Right lobe of liver (tissue), 6 donors: Measurements from ENCODE around the gene GLE1. TPM values are rescaled to one million over a fixed set of nuclear protein-coding genes. Genes with fewer than 3 reads are reported as not detected.
A peak's percentile ranks its signal among the peaks of the same experiment; 100 is the strongest.
"Not testable (repeated sequence)": the region's sequence is repeated elsewhere in the genome, so short reads cannot be mapped to it uniquely, and the experiment has no call there.

Experiments
- ATAC-seq, 4 donors: fragments of 200-7000 bp; cut with Tn5 transposase; one replicate each; pipeline ENCODE4 v1.9.1; 2020; ENCODE audit warnings: mild to moderate bottlenecking in 4 of 4, moderate library complexity in 4 of 4
- DNase-seq, 3 donors: peaks; one replicate each; pipeline ENCODE4 v3.0.0-alpha.2; 2020
- H3K27ac ChIP-seq, 3 donors: fragments of 200-600 bp; one replicate each; pipeline ENCODE4 v1.8.0; 2022
- H3K27me3 ChIP-seq, 2 donors: fragments of 200-600 bp; one replicate each; pipeline ENCODE4 v1.8.0; 2022
- H3K36me3 ChIP-seq, 4 donors: fragments of 200-600 bp; sonication (generic) in 1 of 4; one replicate each; pipeline versions ENCODE4 v1.5.1 to v1.8.0; 2017 to 2022; ENCODE audit warnings: control low read depth in 1 of 4
- H3K4me1 ChIP-seq, 4 donors: fragments of 200-600 bp; sonication (generic) in 1 of 4; one replicate each; pipeline versions ENCODE4 v1.5.1 to v1.8.0; 2017 to 2022; ENCODE audit warnings: control low read depth in 1 of 4
- H3K4me3 ChIP-seq, 3 donors: fragments of 200-600 bp; one replicate each; pipeline ENCODE4 v1.8.0; 2022
- H3K9me3 ChIP-seq, 4 donors: fragments of 200-600 bp; sonication (generic) in 1 of 4; one replicate each; pipeline versions ENCODE4 v1.5.1 to v1.8.0; 2017 to 2022; ENCODE audit warnings: control low read depth in 1 of 4
- POLR2A ChIP-seq: fragments of 450-650 bp; IDR thresholded peaks from one replicate; pipeline ENCODE4 v1.6.1; 2017; ENCODE audit warnings: antibody characterized with exemption, mild to moderate bottlenecking
- WGBS: methylation state at CpG from one replicate; pipeline ENCODE4 v1.1.6; 2018; ENCODE audit warnings: low coverage, low lambda C conversion rate; ENCODE audit not compliant: insufficient coverage; ENCODE audit errors: missing lambda C conversion rate; 5-methylcytosine and 5-hydroxymethylcytosine counted together
- intact Hi-C, 2 donors: fragments of 100-400 bp; cut with DNase I; formaldehyde crosslinking; loops; one replicate each; pipeline versions ENCODE4 v1.11.2 to v1.14.1; 2022
- total RNA-seq, 6 experiments: library from RNA; depleted of rRNA in 2 of 6; stranded (reverse); fragments of >200 nt in 2 of 6; fragmentation: NEBNext Ultra II Directional in 3 of 6; extraction: Animal tissue kit (Norgen Biotek cat#: 25700) in 3 of 6; gene quantifications; one replicate each; pipeline versions ENCODE4 v1.1.0 to v1.2.4, GENCODE V29; 2016 to 2023
- TF ChIP-seq, protein P1 (sequence below), 4 donors: fragments of 200-600 bp in 3 of 4; fragments of 450-650 bp in 1 of 4; IDR thresholded peaks; one replicate each; pipeline versions ENCODE4 v1.5.1 to v1.8.0; 2016 to 2022; ENCODE audit warnings: antibody characterized with exemption in 4 of 4, mild to moderate bottlenecking in 2 of 4
- donor health status: DM: no; HTN: yes; CAD: no.
- donor health status: DM: no; HTN: no; CAD: no.
- donor health status: DM: no; HTN: no; CAD: no.
- donor health status: DM: no; HTN: yes; CAD: no.
- donor health status: DM: no; HTN: yes; CAD: no.

The GLE1 gene
- total RNA-seq, 6 experiments from 2014 or later: 10.5 to 15.9 (median 13.2) TPM

DNA sequence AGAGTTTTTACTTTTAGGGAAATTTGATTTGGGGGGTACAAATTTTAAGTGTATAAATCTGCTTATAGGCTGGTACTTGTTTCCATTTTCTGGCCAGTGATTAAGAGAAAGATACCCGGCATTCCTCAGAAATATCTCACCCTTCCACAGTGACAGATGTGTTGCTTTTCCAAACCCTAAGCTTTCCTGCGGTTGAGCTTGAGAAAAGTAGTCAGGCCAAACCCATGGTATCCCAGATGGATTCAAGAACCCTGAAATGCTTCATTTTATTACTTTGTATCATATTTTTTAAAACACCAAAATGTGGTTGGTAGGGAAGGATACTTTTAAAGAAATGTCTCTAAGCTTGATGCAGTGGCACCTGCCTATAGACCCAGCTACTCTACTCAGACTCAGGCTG is 71.4 kb downstream of the GLE1 start:
- Histone ChIP-seq H3K27me3 (no peaks in the 10 kb centered on the region), H3K36me3 (peaks cover 0 to 77% (median 50%) of the 10 kb centered on the region in 4 donors), H3K4me3 (no peak overlapping the region), H3K9me3 (no peaks in the 10 kb centered on the region), H3K4me1 (peaks cover 0 to 45% (median 10%) of the 10 kb centered on the region in 4 donors), H3K27ac (peak overlapping the region in 1 of 3 donors; percentile 10)
- ATAC-seq: no peak
- intact Hi-C loops: no loop called here
- DNase-seq: no peak
- WGBS: 90% methylated on average over 2 of the region's 2 CpGs
- TF ChIP-seq POLR2A: no peak
- TF ChIP-seq, protein P1, sequence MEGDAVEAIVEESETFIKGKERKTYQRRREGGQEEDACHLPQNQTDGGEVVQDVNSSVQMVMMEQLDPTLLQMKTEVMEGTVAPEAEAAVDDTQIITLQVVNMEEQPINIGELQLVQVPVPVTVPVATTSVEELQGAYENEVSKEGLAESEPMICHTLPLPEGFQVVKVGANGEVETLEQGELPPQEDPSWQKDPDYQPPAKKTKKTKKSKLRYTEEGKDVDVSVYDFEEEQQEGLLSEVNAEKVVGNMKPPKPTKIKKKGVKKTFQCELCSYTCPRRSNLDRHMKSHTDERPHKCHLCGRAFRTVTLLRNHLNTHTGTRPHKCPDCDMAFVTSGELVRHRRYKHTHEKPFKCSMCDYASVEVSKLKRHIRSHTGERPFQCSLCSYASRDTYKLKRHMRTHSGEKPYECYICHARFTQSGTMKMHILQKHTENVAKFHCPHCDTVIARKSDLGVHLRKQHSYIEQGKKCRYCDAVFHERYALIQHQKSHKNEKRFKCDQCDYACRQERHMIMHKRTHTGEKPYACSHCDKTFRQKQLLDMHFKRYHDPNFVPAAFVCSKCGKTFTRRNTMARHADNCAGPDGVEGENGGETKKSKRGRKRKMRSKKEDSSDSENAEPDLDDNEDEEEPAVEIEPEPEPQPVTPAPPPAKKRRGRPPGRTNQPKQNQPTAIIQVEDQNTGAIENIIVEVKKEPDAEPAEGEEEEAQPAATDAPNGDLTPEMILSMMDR (IDR thresholded peaks at IDR 0.05): no peak

DNA sequence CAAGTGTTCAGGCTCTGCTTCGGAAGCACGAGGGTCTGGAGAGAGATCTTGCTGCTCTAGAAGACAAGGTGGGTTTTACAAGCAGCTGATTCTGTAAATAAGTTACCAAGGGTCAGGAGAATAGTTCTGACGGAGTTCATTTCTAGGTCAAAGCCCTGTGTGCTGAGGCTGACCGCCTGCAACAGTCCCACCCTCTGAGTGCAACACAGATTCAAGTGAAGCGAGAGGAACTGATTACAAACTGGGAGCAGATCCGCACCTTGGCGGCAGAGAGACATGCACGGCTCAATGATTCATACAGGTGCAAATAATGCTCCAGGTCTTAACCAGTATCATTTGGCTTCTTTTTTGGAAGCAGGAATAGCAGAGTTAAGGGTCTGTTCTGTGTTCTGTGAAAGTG is 72.7 kb downstream of the GLE1 start:
- H3K27ac ChIP-seq: peak overlapping the region in 2 of 3 donors; percentile 29 to 72
- DNase-seq: peak; percentile 54 to 74 (median 69)
- no peak for TF ChIP-seq POLR2A
- TF ChIP-seq, protein P1 (IDR thresholded peaks at IDR 0.05): no peak
- intact Hi-C loops: no loop called here
- H3K4me1 ChIP-seq: peaks cover 0 to 45% (median 10%) of the 10 kb centered on the region in 4 donors
- no peaks in the 10 kb centered on the region for H3K27me3 ChIP-seq
- no peak overlapping the region for H3K4me3 ChIP-seq
- H3K9me3 ChIP-seq: no peaks in the 10 kb centered on the region
- WGBS: 44% methylated on average over 6 of the region's 8 CpGs
- peak; percentile 89 to 92 (median 90) for ATAC-seq
- peaks cover 8 to 83% (median 60%) of the 10 kb centered on the region in 4 donors for H3K36me3 ChIP-seq

DNA sequence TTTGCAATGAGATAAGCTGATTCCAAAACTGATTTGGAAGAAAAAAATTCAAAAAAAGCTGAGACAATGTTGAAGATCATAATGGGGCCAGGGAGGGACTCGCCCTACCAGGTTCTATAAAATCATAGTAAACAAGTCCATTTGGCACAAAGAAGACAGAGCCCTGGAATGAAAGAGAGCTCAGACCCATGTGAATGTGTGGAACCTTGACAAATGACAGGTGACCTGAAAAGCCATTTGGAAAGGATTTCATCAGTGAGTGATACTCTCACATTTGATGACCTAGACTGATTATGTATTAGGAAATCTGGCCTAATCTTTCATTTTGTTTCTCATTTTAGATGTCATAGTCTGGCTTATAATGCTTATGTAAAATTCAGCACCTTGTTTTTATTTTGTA is 74.7 kb downstream of the GLE1 start:
- Histone ChIP-seq H3K36me3 (peaks cover 16 to 95% (median 73%) of the 10 kb centered on the region in 4 donors), H3K27me3 (no peaks in the 10 kb centered on the region), H3K27ac (peak overlapping the region in 2 of 3 donors; percentile 35 to 65), H3K4me1 (peaks cover 0 to 45% (median 10%) of the 10 kb centered on the region in 4 donors), H3K9me3 (no peaks in the 10 kb centered on the region), H3K4me3 (no peak overlapping the region)
- TF ChIP-seq, protein P1 (IDR thresholded peaks at IDR 0.05): no peak
- TF ChIP-seq POLR2A: no peak
- DNase-seq (no peak), ATAC-seq (peak in 3 of 4 donors; percentile 10 to 61 (median 51))
- intact Hi-C loops: no loop called here
- WGBS: 50% methylated on average over 1 of the region's 1 CpG

DNA sequence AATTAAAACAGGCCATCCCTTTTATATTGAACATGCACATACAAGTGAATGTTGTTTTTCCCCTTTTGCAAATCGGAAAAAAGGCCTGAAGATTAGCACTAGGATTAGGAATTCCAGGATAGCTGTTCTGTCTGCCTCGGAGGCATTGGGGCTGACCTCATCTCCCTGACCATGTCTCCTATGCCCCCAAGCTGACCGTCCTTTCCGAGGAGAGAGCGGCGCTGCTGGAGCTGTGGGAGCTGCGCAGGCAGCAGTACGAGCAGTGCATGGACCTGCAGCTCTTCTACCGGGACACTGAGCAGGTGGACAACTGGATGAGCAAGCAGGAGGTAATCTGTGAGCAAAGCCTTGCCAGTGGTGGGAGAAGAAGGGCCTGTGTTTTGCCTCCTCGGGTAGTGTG is 76.2 kb downstream of the GLE1 start:
- Histone ChIP-seq H3K36me3 (peaks cover 16 to 96% (median 74%) of the 10 kb centered on the region in 4 donors), H3K9me3 (no peaks in the 10 kb centered on the region), H3K27ac (no peak overlapping the region), H3K27me3 (no peaks in the 10 kb centered on the region), H3K4me3 (no peak overlapping the region), H3K4me1 (peaks cover 0 to 41% (median 9%) of the 10 kb centered on the region in 4 donors)
- no peak for TF ChIP-seq POLR2A
- TF ChIP-seq, protein P1 (IDR thresholded peaks at IDR 0.05): no peak
- intact Hi-C loops: loop anchor here in 1 of 2 donors (10.0 kb wide), 1 partner anchor 56 kb away; no protein-coding TSS in a partner anchor
- no peak for ATAC-seq
- DNase-seq: no peak
- WGBS: 81% methylated on average over 9 of the region's 10 CpGs

DNA sequence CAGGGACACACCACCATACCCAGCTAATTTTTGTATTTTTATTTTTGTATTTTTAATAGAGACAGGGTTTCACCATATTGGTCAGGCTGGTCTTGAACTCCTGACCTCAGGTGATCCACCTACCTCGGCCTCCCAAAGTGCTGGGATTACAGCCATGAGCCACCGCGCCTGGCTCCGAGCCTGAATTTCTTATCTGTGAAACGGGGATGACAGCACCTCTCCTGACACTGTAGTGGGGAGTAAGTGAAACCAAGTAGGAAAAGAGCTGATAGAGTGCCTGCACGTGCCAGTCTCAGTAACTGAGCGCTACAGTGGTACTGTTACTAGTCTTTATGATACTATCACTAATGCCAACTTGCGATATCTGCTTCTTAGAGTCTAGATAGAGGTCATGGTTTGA is 80.6 kb downstream of the GLE1 start:
- WGBS: 43% methylated on average over 8 of the region's 8 CpGs
- H3K36me3 ChIP-seq: peaks cover 16 to 91% (median 64%) of the 10 kb centered on the region in 4 donors
- H3K4me3 ChIP-seq, H3K27me3 ChIP-seq, H3K4me1 ChIP-seq, H3K9me3 ChIP-seq, H3K27ac ChIP-seq: not testable (repeated sequence)
- DNase-seq (peak; percentile 67 to 74 (median 70)), ATAC-seq (peak; percentile 46 to 89 (median 68))
- intact Hi-C loops: loop anchor here in 1 of 2 donors (10.0 kb wide), 1 partner anchor 60 kb away; no protein-coding TSS in a partner anchor

DNA sequence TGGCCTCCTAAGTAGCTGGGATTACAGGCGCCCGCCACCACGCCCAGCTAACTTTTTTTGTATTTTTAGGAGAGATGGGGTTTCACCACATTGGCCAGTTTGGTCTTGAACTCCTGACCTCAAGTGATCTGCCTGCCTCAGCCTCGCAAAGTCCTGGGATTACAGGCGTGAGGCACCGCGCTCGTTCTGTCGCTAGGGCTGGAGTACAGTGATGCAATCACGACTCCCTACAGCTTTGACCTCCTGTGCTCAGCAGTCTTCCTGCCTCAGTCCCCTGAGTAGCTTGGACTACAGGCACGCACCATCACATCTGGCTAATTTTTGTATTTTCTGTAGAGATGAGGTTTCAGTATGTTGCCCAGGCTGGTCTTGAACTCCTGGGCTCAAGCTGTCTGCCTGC is 82.4 kb downstream of the GLE1 start:
- 74% methylated on average over 5 of the region's 11 CpGs for WGBS
- intact Hi-C loops: loop anchor here in 1 of 2 donors (10.0 kb wide), 1 partner anchor 62 kb away; no protein-coding TSS in a partner anchor

More for the DNA sequence above, 82.4 kb downstream of the GLE1 start:
- not testable (repeated sequence) for H3K9me3 ChIP-seq, H3K27me3 ChIP-seq, H3K4me3 ChIP-seq, H3K27ac ChIP-seq, DNase-seq, H3K4me1 ChIP-seq
- peaks cover 11 to 87% (median 59%) of the 10 kb centered on the region in 4 donors for H3K36me3 ChIP-seq
- ATAC-seq: peak; percentile 47 to 84 (median 72)
